ENCODE measurements around the gene BLOC1S1. TPM values are rescaled to one million over a fixed set of nuclear protein-coding genes. Genes with fewer than 3 reads are reported as not detected.

Gene BLOC1S1
- total RNA-seq, 6 donors from 2014 or later, result 34.6 to 255 (median 139) TPM

DNA sequence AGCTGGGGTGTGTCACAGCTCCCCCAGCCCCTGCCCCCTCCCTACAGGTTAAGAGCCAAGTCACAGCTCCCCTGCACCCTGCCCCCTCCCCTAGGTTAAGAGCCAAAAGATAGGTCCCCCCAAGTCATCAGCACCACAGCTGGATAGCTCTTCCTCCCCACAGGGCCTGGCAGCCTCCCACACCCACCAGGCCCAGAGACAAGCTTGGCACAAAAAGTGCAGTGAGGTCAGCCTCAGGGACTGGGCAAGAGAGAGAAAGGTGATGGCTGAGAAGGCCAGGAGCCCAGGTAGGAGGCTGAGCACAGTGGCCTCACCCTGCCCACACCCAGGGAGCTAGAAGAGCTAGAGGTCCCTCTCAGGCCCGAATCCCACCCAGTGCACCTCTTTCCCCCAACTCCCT is 16.9 kb upstream of the BLOC1S1 start:
- WGBS, 2 donors, result 85 to 100% methylated on average over 1 of the region's 1 CpG
- H3K27ac ChIP-seq, result no peak overlapping the region
- TF ChIP-seq POLR2AphosphoS5 (IDR thresholded peaks at IDR 0.05), result no peak
- TF ChIP-seq EP300 (IDR thresholded peaks at IDR 0.05), result no peak
- TF ChIP-seq, protein P1, sequence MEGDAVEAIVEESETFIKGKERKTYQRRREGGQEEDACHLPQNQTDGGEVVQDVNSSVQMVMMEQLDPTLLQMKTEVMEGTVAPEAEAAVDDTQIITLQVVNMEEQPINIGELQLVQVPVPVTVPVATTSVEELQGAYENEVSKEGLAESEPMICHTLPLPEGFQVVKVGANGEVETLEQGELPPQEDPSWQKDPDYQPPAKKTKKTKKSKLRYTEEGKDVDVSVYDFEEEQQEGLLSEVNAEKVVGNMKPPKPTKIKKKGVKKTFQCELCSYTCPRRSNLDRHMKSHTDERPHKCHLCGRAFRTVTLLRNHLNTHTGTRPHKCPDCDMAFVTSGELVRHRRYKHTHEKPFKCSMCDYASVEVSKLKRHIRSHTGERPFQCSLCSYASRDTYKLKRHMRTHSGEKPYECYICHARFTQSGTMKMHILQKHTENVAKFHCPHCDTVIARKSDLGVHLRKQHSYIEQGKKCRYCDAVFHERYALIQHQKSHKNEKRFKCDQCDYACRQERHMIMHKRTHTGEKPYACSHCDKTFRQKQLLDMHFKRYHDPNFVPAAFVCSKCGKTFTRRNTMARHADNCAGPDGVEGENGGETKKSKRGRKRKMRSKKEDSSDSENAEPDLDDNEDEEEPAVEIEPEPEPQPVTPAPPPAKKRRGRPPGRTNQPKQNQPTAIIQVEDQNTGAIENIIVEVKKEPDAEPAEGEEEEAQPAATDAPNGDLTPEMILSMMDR (IDR thresholded peaks at IDR 0.05), result no peak
- TF ChIP-seq POLR2A (IDR thresholded peaks at IDR 0.05), result no peak
- H3K27me3 ChIP-seq, result no peaks in the 10 kb centered on the region
- H3K9me3 ChIP-seq, result no peaks in the 10 kb centered on the region
- H3K4me1 ChIP-seq, result no peaks in the 10 kb centered on the region
- no peak overlapping the region for H3K4me3 ChIP-seq
- DNase-seq (no peak), ATAC-seq (ENCODE audit: low FRiP score in 2 of 2) (no peak)
- H3K36me3 ChIP-seq, result no peaks in the 10 kb centered on the region

DNA sequence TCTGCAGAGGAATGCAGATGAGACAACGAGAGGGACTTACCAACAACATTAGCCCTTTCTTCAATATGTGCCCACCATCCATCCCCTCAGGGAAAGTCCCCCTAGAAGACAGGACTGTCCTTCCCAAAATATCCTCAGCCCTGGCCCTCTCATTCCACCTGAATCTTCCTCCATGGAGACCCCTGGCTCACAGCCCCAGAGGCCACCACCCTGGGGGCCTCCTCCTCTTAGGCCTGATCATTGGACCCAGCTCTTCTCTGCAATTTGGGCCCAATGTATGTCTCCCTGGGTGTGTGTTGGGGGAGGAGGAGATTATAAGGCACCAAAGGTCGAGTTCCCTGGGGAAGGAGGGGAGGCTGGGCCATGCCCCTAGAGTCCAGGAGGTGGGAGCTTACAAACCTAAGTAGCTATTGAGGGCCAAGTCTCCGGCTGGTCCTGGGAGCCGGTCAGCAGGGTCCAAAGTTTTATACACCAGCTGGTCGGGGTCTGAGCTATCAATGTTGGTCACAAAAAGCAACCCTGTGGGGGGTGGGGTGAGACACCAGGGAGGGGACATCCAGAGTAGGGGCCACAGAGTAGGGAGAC is 16.3 kb upstream of the BLOC1S1 start:
- no peaks in the 10 kb centered on the region for H3K4me1 ChIP-seq
- no peak for TF ChIP-seq POLR2AphosphoS5 (IDR thresholded peaks at IDR 0.05)
- TF ChIP-seq EP300 (IDR thresholded peaks at IDR 0.05), result no peak
- TF ChIP-seq, protein P1 (IDR thresholded peaks at IDR 0.05), result no peak
- H3K27ac ChIP-seq, result no peak overlapping the region
- no peaks in the 10 kb centered on the region for H3K27me3 ChIP-seq
- H3K36me3 ChIP-seq, result no peaks in the 10 kb centered on the region
- WGBS, 2 donors, result 69 to 82% methylated on average over 5 of the region's 5 CpGs
- no peak overlapping the region for H3K4me3 ChIP-seq
- H3K9me3 ChIP-seq, result no peaks in the 10 kb centered on the region
- DNase-seq, result no peak
- ATAC-seq (ENCODE audit: low FRiP score in 2 of 2), result no peak

GRCh38 chr12:55700255-55701018 is 15.4 kb upstream of the BLOC1S1 start:
- no peaks in the 10 kb centered on the region for H3K36me3 ChIP-seq
- ATAC-seq (ENCODE audit: low FRiP score in 2 of 2) (no peak), DNase-seq (peak in 1 of 2 donors; percentile 61)
- 81 to 83% methylated on average over 16 to 20 of the region's 21 CpGs for WGBS, 2 donors
- no peaks in the 10 kb centered on the region for H3K27me3 ChIP-seq
- H3K27ac ChIP-seq, result no peak overlapping the region
- TF ChIP-seq POLR2A (IDR thresholded peaks at IDR 0.05) (no peak), EP300 (IDR thresholded peaks at IDR 0.05) (no peak), POLR2AphosphoS5 (IDR thresholded peaks at IDR 0.05) (no peak)
- TF ChIP-seq, protein P1 (IDR thresholded peaks at IDR 0.05), result no peak
- H3K4me1 ChIP-seq, result no peaks in the 10 kb centered on the region
- no peaks in the 10 kb centered on the region for H3K9me3 ChIP-seq
- H3K4me3 ChIP-seq, result no peak overlapping the region

- Histone ChIP-seq H3K9me3 (no peaks in the 10 kb centered on the region), H3K27ac (no peak overlapping the region), H3K4me3 (no peak overlapping the region), H3K27me3 (no peaks in the 10 kb centered on the region), H3K4me1 (peaks cover 6 to 12% (median 8%) of the 10 kb centered on the region in 4 donors), H3K36me3 (no peaks in the 10 kb centered on the region)
- ATAC-seq (ENCODE audit: low FRiP score in 2 of 2), result no peak
- 90 to 93% methylated on average over 8 of the region's 8 CpGs for WGBS, 2 donors
- no peak for DNase-seq
- TF ChIP-seq POLR2AphosphoS5 (IDR thresholded peaks at IDR 0.05), result no peak
These were observed 13.0 kb upstream of the BLOC1S1 start for GRCh38 chr12:55702861-55703260.

- H3K4me3 ChIP-seq, result no peak overlapping the region
- H3K4me1 ChIP-seq, result peaks cover 10 to 16% (median 12%) of the 10 kb centered on the region in 4 donors
- no peak for ATAC-seq (ENCODE audit: low FRiP score in 2 of 2)
- TF ChIP-seq POLR2A (IDR thresholded peaks at IDR 0.05) (no peak), POLR2AphosphoS5 (IDR thresholded peaks at IDR 0.05) (no peak)
- no peaks in the 10 kb centered on the region for H3K9me3 ChIP-seq
- H3K36me3 ChIP-seq, result no peaks in the 10 kb centered on the region
- H3K27ac ChIP-seq, result no peak overlapping the region
- WGBS, 2 donors, result 58 to 83% methylated on average over 2 of the region's 2 CpGs
- H3K27me3 ChIP-seq, result no peaks in the 10 kb centered on the region
- DNase-seq, result no peak
These were observed 12.6 kb upstream of the BLOC1S1 start for GRCh38 chr12:55703288-55703687.

All from upper lobe of left lung (tissue), 6 donors.